Activated CD4-positive, alpha-beta T cell treated with anti-CD3 and anti-CD28 coated beads, Interleukin-2, amount 50 U/mL, for 1 hour (primary cell): ENCODE results near the gene MPV17L2.
A peak's percentile ranks its signal among the peaks of the same experiment; 100 is the strongest.

ENCODE experiments used
- DNase-seq: peaks from one replicate; pipeline ENCODE4 v3.0.0-alpha.2; 2020

Gene MPV17L2

DNA sequence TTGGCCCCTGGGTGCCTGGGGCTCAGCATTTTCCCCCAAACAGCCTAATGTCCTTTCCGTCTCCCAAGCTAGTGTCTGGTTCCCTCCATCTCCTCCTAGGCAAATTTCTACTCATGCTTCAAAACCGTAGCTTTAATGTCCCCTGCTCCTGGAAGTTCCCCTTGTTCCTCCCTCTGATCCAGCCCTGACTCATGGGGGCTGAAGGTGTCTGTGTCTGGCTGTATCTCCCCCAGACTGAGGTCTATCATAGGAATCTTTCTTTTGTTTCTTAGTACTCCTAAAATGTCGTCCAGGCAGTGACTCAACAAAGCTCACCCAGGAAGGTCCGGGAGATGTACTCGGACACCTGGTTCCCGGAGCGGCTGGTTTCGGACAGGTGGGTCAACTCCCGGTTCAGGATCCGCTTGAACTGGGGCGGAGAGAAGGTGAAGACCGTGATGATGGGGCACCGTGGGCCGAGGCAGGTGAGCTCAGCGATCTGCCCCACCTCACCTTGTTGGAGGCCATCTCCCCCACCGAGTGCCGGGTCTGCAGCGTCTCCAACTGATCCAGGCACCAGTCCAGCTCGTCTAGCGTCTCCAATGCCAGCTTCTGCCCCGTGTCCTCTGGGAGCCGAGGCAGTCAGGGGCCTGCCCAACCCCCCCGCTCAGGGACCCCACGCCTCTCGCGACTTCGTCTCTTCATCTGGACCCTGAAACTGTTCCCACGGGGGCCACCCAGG lies 27.1 kb downstream of the MPV17L2 start:
- no peak for DNase-seq

DNA sequence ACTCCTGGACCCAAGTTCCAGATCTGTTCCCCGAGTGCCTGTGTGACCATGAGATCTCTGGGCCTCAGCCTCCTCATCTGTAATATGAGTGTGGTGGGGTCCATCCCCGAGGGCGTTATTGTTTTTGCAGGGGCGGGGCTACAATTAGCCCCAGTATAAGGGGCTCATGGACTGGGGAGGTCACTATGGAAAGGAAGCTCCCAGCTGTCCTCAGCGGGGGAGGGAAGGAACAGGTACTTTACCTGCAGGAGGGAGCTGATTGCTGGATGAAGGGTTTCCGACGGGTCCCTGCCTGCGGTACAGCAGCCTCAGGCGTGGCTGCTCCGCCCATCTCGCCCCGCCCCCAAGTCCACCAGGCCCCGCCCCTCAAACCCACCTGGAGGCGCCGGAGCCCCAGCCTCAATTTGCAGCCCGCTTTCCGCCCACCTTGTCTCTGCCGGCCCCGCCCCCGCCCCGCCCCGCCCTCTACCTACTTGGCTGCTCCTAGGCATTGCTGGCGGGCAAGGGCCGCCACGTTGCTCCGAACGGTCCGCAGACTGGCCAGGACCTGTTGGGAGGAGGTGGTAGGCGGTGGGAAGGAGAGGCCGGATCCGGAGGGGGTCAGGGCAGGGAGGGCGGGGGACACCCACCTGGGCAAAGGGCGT lies 27.7 kb downstream of the MPV17L2 start:
- DNase-seq, result no peak

DNA sequence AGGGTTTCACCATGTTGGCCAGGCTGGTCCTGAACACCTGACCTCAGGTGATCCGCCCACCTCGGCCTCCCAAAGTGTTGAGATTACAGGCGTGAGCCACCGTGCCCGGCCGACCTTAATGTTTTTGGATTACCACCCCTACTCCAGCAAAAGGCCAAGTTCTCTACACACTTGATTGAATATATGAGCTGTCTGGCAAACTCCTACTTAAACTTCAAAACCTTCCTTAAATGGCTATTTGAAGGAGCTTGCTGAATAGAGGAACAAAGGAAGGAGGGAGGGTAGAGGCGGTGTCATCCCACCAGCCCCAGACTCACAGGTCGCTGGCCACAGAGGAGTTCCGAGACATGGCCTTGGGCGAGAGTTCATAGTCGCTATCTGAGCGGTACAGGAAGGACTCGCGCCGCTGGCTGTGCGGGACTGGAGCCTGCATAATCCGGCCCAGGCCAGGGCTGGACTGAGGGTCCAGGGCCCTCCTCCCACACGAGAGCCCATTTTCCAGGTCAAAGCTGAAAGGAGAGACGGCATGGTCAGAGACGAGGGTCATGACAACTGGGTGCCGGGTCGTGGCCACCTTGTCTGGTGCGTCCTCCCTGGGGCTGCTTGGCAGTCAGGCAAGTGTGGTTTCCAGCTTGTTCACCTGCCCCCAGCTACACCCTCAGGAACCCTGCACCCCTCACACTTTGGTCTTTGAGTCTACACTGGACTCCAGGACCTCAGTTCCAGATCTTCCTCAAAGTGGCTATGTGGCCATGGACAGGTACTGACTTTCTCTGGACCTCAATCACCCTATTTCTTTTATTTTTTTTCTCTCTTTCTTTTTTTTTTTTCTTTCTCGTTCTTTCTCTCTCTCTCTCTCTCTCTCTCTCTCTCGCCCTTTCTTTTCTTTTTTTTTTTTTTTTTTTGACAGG lies 29.1 kb downstream of the MPV17L2 start:
- DNase-seq, result no peak

DNA sequence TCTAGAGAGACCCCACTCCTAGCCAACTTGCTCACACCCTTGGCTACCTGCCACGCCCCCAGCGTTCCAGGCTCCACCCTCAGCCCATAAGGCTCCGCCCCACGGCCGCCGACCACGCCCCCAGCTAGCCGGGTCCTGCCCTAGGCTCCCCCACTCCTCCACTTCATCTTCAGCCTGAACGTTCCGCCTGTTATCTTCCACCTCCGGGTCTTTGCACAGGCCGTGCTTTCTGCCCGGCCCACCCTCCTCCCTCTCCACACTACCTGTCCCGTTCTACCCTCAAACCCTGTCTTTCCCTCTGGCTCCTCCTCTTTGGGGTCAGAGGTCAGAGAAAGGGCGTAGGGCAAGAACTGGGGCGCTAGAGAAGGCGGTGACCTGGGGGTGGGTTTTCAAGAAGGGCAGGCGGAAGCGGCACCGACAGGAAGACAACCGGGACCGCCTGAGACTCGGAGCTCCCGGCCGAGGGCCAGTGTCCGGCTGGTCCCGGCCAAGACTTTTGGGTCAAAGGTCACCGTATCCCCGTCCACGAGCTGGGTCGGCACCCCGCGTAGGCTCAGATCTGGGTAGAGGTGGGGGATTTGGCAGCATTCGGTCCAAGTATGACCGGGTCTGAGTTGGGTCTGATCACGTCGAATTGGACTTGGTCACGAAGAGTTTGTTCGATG lies 31.0 kb downstream of the MPV17L2 start:
- peak; percentile 13 for DNase-seq

DNA sequence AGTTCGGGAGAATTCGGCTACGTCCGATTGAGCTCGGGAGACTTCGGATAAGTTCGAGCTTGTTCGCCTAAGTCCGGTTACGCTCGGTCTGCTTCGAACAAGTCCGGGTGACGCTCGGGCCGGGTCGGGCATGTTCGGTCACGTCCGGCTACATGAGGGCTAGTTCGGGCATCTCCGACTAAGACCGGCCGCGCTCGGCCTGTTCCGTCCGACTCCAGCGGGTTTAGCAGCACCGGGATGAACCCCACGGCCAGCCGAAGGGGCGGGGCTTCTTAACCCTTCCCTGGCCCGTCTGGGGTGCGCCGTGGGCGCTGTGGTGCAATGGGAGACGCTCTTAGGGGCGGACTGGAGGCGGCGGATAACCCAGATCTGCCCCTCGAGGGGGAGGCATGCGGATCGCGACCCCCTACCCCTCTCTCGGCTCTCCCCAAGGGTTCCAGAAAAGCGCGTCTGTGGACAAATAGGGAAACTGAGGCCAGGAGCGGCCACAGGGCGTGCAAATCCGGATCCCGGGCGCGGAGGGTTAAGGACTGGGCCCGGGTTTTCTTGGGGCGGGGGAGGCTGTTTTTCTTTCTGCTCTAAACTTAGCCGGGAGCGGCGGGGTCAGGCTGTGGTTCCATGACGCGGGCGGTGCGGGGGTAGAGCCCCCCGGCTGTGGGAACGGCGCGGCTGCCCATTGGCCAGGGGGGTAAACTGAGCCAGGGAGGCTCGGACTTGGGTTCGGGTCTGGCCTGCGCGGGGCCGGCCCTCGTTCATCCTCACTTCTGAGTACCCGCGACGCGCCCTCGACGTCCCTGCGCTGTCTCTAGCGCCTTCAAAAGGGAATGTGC lies 31.7 kb downstream of the MPV17L2 start:
- DNase-seq, result peak; percentile 80

DNA sequence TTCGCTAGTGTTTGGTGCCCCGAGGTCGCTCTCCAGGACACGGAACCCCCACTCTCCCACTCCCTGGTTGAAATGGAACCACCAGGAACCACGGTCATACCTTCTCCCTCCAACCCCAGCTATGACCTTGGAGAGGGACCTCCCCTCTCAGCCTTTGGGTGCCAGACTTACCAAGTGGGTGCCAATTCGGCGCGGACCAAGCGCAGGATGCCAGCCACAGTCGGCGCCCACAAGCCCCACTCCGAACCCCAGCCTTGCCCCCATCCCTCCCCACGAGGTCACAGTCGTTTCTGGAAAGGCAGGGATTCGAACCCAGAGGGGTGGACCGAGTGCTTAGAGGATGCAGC lies 32.3 kb downstream of the MPV17L2 start:
- no peak for DNase-seq

DNA sequence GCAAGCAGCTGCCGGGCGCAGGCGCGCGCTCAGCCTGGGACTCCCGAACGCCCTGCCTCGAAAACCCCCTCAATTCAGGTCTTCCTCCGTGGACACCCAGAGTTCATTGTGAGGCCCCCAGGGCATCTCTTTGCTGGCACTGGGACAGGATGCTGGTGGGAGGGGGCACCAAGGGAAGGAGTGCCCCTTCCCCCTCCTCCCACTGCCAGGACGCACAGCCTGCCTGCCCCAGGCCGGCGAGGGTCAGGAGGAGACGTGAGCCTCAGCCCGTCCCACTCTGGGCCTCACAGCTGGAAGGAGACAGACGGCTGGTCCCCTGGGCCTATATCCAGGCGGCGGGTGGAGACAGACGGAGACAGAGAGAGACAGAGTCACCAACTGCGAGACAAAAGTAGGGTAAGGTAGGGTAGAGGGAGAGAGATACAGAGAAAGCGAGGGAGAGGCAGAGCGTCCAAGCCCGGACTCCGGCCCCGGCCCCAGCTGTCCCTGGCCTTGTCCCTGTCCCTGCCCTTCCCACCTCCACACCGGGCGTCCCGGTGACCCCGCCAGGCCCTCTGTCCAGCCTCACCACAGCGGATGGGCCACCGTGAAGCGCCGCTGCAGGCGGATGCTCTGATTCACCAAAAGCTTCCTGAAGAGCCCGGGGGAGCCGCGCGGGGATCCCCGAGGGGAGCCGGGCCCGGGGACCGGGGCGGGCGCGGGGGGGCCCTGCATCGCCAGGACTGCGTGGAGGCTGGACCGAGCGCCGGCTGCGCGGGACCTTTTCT lies 32.9 kb downstream of the MPV17L2 start, which contains the start of gene PDE4C:
Gene PDE4C (minus strand): TSS at position 737 of the 767 bp plus-strand sequence. CDS start 23 bp downstream, at position 714.
- DNase-seq, result no peak

DNA sequence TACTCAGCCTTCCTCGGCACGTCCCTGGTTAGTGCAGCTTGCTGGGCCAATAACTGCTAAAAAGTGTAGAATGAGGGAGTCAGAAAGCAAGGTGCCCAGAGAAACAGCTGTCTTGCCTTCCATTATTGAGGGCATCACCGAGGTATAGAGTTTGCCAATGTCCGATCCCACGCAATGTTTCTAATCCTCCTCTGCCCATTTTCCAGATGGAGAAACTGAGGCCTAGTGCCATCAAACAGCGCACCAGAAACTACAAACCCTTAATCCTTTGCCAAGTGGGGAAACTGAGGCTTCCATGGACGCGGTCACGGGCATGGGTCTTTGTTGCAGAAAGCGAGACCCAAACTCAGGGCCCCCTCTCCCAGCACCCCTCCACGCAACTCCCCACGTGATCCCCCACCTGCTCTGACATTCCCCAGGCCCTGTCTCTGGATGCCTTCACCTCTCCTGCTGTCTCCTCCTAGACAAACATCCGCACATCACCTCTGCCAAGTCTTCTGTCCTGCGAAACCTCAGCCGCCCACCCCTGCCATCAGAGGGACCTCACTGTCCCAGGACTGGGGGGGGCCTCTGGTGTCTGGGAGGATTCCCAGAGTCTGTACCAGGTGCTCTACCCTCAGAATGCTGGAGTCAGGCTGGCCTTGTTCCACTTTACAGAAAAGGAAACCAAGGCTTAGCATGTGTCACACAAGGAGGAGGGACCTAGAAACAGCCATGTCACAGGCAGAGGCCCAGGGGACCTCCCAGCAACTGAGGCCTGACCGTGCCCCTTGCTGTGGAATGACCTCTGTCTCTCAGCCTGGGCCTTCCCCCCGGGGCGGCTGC lies 34.1 kb downstream of the MPV17L2 start:
- DNase-seq, result no peak

DNA sequence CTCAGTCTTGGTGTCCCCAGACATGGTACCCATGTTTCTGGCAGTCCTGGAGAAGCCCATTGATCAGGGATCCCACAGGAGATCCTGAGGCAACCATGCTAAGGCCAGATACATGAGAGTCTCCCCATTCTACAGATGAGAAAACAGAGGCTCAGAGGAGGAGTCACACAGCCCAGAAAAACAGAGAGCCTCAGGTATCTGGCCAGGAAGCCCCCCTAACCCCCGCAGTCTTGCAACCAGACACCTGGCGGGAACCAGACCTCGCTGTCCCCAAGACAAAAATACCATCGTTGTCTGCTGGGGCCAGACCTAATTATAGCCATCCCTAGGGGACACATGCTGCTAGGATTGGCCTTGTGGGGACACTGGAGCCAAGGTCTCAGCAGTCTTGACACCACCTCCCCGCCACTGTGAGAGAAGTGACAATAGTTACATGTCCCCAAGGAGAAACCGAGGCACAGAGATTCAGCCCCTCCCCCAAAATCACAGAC lies 34.8 kb downstream of the MPV17L2 start:
- DNase-seq, result no peak

DNA sequence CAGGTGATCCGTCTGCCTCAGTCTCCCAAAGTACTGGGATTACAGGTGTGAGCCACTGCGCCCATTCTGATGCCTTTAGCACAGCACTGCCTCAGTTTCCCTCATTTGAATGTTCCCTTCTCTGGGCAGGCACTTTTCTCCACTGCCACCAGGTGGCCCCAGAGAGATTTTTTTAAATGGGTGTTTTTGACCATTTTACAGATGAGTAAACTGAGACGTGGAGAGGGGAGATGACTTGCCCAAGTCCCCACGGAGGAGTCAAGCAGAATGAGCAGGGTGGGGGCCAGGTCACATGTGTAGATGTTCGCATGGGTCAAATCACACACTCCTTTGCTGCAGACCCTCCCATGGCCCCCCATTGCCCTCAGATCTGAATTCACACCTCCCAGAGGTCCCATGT lies 36.5 kb downstream of the MPV17L2 start:
- no peak for DNase-seq

DNA sequence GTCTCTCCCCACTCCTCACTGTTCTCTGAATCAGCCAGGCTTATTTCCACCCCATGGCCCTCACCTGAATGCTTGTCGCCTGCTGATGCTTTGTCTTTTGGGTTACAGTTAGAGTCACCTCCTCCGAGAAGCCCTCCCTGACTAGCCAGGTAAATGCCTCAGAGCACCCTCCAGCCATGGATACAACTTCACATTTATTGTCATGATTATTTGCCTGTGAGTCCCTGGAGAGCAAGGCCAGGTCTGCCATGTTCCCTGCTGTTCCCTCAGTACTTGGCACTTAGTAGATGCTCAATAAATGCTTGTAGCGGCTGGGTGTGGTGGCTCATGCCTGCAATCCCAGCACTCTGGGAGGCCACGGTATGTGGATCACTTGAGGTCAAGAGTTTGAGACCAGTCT lies 36.9 kb downstream of the MPV17L2 start:
- DNase-seq, result no peak

DNA sequence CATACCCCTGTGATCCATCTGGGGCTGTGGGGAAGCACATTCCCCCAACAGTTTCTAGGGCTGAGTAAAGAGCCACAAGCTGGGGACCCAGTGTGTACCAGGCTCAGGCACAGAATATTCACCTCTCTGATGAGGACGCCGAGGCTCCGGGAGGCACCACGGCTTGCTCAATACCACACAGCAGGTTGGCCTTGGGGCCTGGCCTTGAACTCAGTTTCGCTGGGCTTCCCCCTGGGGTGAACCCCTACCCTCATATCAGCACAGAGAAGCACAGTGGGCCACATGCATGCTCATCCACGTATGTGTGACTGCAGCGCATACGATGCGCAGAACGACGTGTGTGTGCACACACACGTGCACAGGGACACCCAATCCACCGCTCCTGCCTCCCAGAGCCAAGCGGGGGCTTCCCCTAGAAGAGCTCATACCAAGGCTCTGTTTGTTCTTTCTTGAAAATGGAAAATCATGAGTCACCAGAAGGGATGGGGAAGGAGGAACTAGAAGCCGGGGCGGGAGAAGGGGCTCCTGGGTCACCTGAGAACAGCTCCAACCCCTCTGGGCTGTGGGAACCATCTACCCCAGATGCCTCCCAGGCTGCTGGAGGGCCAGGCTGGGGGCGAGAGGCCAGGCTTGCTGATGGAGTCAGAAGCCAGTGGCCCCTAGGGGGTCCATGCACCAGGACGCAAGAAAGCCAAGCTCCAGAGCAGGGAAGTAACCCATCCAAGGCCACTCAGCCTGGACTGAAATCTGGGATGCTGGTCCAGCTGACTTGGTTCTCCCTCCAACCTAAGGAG lies 38.1 kb downstream of the MPV17L2 start:
- DNase-seq, result no peak

DNA sequence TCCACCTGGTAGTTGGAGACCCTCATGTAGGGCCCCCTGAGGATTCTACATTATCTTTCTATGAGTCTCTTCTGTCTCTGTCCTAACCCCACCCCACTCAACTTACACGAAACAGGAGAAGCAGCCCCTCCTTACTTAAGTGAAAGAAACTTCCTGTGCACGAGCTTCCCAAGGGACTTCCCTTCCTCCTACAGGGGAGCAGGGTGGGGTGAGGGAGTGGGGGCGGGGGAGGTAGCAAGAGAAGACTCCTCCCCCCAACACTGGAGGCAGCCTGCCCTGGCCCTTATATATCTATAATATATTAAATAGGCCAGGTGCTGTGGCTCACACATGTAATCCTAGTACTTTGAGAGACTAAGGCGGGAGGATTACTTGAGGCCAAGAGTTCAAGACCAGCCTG lies 38.8 kb downstream of the MPV17L2 start:
- no peak for DNase-seq

DNA sequence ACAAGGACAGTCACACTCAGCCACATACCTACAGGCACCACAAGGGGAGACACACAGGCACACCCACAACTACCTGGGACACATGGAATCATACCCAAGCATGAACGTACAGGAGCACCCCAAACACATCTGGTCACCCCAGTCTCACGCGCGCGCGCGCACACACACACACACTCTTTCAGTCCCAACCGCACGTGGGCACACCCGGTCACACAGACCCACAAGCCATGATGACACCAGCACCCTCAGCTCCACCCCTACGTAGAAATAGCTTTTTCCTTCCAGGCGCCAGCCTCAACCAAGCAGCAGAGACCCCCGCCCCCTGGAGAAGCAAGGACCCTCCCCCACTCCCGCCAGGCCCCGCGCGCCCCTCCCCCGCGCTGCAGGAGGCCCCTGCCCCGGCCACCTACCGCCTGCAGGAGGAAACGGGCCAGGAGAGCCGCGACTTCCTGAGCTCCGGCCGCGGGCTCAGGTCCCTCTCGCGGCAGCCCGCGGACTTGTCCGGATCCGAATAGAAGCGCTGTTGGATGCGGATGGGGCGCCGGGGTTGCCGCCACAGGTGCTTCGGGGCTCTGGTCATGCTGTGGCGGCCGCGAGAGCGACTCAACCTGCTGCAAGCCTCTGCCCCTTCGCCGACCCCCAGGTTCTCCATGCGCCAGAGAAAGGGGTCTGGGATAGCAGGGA lies 39.7 kb downstream of the MPV17L2 start:
- no peak for DNase-seq

DNA sequence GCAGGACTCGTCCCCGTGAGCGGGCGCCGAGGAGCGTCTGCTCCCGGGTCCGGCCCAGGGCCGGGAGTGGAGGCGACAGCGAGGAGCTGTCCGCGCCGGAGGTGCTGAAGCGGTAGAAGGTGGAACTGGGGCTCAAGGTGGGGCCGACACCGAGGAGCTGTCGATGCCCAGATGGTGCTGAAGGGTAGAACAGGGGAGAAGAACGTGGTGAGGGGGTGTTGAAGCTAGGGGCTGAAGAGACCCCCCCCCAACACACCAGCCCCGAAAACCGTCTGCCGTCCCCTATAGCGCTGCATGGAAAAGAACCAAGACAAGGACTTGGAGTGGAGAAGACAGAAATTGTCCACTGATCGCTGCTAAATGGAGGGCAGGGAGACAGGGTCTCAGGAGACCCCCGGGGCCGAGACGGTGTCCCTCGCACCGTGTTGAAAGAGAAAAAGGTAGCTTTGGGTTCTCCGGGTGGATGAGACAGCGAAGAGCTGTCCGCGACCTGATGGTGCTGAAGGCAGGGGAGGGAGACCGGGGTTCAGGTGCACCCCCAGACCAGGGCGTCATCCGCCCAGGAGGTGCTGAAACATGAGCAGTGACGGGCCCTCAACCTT lies 40.3 kb downstream of the MPV17L2 start:
- DNase-seq, result peak; percentile 47

DNA sequence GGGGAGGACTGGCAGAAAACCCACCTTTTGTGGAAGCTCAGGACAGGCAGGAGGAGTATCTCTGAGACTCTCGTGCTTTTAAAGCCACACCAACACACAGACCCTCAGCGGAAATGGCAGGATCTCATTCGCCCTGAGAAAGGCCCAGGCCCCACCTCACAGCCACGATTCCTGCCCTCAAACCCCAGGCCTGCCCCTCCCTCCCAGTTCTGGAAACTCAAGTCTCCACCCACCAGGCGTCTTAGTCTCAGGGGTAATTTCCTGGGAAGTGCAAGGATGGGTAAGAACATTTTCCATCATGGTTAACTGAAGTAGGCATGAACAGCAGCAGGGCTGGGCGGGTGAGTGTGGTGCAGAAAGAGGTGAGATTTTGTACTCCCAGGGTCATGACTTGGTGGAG lies 41.2 kb downstream of the MPV17L2 start:
- DNase-seq, result no peak

DNA sequence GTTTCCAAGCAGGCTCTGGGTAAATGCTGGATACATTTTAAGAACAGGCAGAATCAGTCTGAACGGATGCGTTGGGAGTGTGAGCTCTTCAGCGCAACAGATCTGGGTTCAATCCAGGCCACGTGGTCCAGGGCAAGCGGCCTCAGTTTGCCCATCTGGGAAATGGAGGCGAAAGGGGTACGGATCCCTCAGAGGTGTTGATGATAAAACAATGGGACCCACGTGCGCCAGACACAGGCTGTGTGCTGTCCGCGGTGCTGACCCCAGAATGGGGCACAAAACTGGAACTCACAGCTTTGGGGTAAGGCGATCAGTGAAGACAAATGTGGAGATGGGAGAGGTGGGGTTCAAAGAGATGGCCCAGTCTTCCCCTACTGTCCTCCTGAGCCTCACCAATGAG lies 46.3 kb downstream of the MPV17L2 start:
- DNase-seq, result no peak

DNA sequence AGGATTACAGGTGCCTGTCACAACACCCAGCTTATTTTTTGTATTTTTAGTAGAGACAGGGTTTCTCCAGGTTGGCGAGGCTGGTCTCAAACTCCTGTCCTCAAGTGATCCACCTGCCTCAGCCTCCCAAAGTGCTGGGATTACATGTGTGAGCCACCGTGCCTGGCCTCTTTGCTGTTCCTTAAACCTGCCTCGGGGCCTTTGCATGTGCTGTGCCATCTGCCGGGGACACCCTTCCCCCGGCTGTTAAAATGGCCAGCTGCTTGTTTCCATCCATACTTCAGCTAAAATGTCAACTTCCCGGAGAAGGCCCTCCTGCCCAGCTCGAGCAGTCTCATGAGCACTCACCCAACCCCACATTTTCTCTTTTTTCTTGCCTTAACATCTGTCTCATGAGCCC lies 52.3 kb downstream of the MPV17L2 start:
- DNase-seq, result no peak
